Medulla oblongata (tissue), 1 donor: ENCODE measurements around the gene COL4A3.
"Not testable (repeated sequence)": the region's sequence is repeated elsewhere in the genome, so short reads cannot be mapped to it uniquely, and the experiment has no call there.

Experiments
- DNase-seq: peaks from one replicate; pipeline ENCODE4 v3.0.0-alpha.2; 2015; ENCODE audit errors: extremely low spot score

COL4A3 gene

GRCh38 chr2:227154986-227155774 lies 9.2 kb upstream of the COL4A3 start:
- DNase-seq: no peak

DNA sequence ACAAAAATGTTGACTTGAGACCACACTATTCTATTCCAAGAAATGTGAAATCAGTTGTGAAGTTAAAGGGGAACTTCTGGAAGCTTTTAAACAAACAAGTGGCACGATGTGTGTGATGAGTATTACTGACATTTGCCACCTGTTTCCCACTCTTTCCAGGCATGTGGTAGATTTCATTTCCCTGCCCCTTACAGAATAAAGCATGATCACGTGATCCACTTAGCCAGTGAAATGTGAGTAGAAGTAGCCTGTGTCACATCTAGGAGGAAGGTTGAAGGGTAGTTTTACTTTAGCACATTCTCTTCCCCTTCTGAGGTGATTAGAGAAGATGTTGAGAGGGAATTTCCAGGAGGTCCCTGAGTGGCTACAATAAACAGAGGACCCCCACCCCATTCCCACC lies 4.3 kb upstream of the COL4A3 start:
- DNase-seq: no peak

DNA sequence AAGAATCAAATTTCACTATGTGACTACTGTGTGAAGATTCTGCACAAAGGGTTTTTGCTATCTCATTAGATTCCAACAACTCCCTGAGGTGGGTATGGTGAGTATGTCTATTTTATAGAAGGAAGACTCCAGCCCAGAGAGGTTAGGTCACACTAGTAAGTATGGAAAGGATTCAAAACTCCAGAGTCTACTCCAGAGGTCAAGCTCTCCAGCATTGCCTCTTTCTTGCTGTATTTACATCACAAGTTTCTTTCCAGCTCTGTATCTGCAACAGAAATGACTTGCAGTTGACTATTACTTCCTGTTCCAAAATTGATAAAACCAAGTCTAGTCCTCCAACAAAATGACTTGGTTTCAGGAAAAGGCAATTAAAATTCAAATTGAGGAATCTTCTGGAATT lies 2.5 kb upstream of the COL4A3 start:
- DNase-seq: no peak

DNA sequence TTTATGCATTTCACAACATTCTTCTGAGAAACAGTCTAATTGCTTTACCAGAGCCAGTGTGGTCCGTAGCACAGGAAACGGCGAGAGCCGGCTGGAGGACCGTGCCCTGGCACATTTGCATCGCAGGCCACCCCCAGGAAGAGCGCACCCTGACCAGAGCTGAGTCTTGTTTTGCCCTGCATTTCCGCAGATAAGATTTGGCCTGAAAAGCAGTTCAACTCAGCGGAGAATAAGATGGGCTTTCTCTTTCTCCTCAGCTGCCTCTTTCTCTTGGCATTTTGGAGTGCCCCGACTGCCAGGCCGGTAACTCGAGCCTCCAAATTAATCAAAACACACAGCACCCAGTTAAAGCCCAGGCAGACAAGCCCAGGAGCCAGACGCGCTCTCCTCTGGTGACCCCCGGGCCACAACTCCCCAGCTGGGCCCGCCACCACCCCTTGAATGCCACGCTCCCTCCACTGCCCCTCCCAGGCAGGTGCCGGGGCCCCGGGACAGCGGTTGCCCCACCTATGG lies 883 bp upstream of the COL4A3 start:
- no peak for DNase-seq

DNA sequence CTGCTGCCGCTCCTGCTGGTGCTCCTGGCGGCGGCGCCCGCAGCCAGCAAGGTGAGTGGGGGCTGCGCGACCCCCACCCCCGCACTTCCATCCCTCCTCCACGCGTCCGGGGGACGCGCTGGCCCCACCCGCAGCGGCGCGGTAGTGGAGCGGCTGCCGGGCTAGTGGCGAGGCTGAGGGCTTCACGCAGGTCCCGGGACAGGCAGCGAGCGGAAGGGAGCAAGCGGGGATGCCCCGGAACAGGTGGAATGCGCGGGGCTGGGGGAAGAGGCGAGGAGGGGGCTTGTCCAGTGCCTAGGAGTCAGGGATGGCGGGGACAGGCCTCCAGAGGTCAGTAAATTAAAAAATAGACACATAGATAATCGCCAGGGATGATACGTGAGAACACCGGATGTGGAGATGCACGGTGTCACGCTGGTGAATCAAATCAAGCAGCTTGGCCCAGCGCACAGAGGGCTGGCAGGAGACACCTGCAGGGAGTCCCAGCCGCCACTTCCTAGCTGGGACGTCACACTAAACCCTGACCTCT lies 403 bp downstream of the COL4A3 start:
- no peak for DNase-seq

GRCh38 chr2:227171779-227172178 lies 7.4 kb downstream of the COL4A3 start:
- not testable (repeated sequence) for DNase-seq

- no peak for DNase-seq
Measured at GRCh38 chr2:227177592-227178336, 13.3 kb downstream of the COL4A3 start.

- peak; percentile 67 for DNase-seq
Measured at GRCh38 chr2:227179988-227180685, 15.7 kb downstream of the COL4A3 start.

- no peak for DNase-seq
Measured at GRCh38 chr2:227180770-227181169, 16.3 kb downstream of the COL4A3 start.

DNA sequence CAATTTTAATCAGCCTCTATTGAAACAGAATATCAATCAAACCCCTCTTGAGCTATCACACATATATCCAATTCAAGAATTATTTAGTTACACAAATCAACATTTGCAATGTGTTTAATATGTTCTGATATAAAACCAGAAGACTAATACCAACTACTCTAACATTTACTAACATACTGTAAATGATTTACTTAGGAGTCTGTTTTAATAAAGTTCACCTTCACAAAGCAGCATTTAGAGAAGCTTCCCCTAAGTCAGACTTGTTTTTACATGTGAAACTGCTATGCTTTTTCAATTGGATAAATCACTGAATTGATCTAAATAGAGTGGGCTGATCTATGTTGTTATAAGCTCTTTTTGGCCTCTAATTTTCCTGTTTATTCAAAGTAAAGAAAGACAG lies 18.3 kb downstream of the COL4A3 start:
- no peak for DNase-seq

DNA sequence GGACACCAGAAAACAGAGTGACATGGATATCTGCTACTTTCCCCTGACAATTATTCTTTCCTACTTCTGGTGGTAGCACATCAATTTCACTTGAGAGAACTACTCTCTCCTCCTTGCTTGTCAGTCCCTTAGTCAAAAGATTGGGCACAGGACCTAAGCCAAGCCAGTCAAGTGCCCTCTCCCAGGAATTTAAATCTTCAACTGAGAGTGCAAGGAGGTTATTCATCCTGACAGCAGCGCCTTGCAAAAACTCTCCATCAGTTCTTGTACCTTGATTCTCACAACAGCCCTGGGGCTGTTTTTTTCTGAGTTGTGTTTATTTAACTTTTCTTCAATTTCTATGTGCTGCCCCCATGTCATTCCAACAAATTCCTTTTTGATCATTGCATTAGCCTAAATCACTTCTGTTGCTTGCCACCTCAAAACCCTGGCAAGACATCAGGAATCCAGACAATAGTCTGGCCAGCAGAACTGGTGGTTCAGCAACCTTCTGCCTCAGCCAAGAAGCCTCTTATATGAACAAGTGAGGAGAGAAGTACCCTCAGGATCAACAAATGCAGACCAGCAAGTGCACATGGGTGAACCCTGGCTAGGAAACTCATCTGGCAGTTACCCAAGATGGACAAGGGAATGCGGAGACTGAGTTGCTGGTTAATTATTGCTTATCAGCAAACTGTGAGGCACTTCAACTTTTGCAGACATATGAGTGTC lies 19.4 kb downstream of the COL4A3 start:
- no peak for DNase-seq

GRCh38 chr2:227185615-227186232 lies 21.3 kb downstream of the COL4A3 start:
- DNase-seq: no peak

DNA sequence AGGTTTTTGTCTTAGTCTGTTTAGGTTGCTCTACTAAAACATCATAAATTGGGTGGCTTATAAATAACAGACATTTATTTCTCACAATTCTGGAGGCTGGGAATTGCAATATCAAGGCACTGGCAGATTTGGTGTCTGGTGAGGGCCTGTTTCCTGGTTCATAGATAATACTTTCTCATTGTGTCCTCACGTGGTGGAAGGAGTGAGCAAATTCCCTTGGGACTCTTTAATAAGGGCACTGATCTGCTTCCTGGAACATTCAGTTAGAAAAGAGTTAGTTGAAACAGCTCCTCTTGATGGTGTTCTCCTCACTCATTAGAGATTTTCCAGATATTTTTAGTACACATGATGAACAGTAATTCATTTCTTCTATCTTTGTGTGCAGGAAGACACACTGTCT lies 22.3 kb downstream of the COL4A3 start:
- DNase-seq: no peak

- no peak for DNase-seq
Measured at GRCh38 chr2:227188292-227188691, 23.9 kb downstream of the COL4A3 start.

- DNase-seq: no peak
Measured at GRCh38 chr2:227191367-227191766, 26.9 kb downstream of the COL4A3 start.

DNA sequence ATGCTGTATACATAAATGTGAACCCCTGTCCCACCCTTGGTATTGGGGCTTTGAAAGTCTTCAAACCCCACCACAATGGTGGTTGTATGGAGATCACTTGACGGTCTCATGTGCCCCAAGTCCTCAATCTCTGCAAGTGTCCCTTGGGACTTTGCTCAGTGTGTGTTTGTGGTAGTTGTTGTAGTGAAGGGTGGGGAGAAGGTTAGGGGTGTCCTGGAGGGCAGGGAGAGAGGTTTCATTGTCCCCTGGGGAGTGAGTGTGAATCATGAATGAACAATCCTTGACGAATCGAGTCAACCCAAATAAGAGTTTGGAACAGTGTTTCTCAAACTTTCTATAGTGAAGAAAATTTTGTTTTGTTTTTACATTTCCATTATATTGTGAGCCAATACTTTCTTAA lies 28.1 kb downstream of the COL4A3 start:
- no peak for DNase-seq

DNA sequence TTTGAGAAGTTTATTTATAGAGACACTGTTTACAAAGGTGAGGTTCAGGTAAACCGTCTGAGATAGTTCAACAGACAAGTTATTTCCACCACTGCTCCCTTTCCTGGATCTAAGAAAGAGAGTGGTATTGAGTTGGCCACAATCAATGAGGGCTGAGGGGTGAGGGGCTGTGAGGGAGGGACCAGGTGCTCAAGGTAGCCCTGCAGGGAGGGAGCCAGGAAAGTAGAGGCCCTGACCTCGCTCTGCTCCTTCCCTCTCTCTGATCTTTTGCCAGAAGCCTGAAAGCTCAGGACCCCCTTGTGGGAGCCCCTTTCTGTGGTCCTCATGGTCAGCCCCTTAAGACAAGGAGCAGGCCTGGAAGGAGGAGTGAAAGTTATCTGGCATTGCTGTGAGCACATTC lies 29.8 kb downstream of the COL4A3 start:
- DNase-seq: no peak

GRCh38 chr2:227198866-227199265 lies 34.4 kb downstream of the COL4A3 start:
- no peak for DNase-seq

DNA sequence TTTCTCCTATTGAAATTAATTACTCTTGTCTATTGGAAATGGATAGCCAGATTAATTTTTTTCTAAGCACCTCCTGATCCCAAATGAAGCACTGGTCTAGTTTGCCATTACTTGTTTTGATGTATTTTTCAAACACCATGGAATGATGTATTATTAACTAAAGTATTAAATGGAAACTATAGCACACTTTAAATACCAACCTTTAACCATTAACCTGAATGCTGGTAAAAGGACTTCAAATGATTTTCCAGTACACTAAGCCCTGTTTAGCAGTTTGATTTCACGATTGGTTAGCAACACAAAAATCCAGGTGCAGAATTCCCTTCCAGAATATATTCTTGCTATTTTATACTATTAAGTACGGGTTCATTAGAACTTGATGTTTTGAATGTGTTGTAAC lies 37.3 kb downstream of the COL4A3 start:
- DNase-seq: no peak

- no peak for DNase-seq
Measured at GRCh38 chr2:227204452-227204851, 40.0 kb downstream of the COL4A3 start.

DNA sequence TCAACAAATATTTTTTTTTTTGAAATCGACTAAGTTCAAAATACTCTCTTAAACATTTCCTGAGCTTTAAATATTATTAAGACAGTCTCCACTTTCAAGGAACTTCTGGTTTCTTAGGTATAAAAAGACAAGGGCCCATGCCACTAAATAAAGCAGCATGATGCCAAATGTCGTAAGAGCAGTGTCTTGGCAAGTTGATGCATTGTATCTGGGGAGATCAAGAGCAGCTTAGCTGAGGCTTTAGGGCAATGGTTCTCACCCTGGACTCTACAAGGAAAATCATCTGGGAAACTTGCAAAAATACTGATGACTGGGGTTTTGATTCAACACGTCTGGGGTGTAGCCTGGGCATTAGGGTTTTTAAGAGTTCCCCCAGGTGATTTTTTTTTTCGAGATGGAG lies 41.3 kb downstream of the COL4A3 start:
- DNase-seq: no peak
